Measurements from ENCODE around the gene LGR5.

LGR5 gene

GRCh38 chr12:71460318-71460717, 20.7 kb downstream of the LGR5 start:
- no peak overlapping the region for H3K9ac ChIP-seq (ENCODE audit: low read length)
- no peaks in the 10 kb centered on the region for H3K9me3 ChIP-seq (ENCODE audit: control insufficient read depth, low read depth, low read length)
- no peaks in the 10 kb centered on the region for H3K36me3 ChIP-seq (ENCODE audit: control insufficient read depth, low read depth, low read length)
- H3K4me3 ChIP-seq (ENCODE audit: low read length): no peak overlapping the region
- no peak overlapping the region for H3K27ac ChIP-seq (ENCODE audit: low read length)
- peaks cover 1% of the 10 kb centered on the region for H3K4me1 ChIP-seq (ENCODE audit: control insufficient read depth, low read depth, low read length)
- no peaks in the 10 kb centered on the region for H3K27me3 ChIP-seq (ENCODE audit: control insufficient read depth, insufficient read depth, low read length)

- Histone ChIP-seq H3K27me3 (ENCODE audit: control insufficient read depth, insufficient read depth, low read length) (no peaks in the 10 kb centered on the region), H3K27ac (ENCODE audit: low read length) (no peak overlapping the region), H3K36me3 (ENCODE audit: control insufficient read depth, low read depth, low read length) (no peaks in the 10 kb centered on the region)
Measured at GRCh38 chr12:71460850-71461609, 21.4 kb downstream of the LGR5 start.

GRCh38 chr12:71461787-71462328, 22.3 kb downstream of the LGR5 start:
- no peak overlapping the region for H3K27ac ChIP-seq (ENCODE audit: low read length)
- H3K4me1 ChIP-seq (ENCODE audit: control insufficient read depth, low read depth, low read length): no peaks in the 10 kb centered on the region
- H3K27me3 ChIP-seq (ENCODE audit: control insufficient read depth, insufficient read depth, low read length): no peaks in the 10 kb centered on the region
- H3K9me3 ChIP-seq (ENCODE audit: control insufficient read depth, low read depth, low read length): no peaks in the 10 kb centered on the region
- no peaks in the 10 kb centered on the region for H3K36me3 ChIP-seq (ENCODE audit: control insufficient read depth, low read depth, low read length)
- no peak overlapping the region for H3K4me3 ChIP-seq (ENCODE audit: low read length)
- H3K9ac ChIP-seq (ENCODE audit: low read length): no peak overlapping the region

More at GRCh38 chr12:71460850-71461609, 21.4 kb downstream of the LGR5 start:
- Histone ChIP-seq H3K4me3 (ENCODE audit: low read length) (no peak overlapping the region), H3K9ac (ENCODE audit: low read length) (no peak overlapping the region), H3K4me1 (ENCODE audit: control insufficient read depth, low read depth, low read length) (no peaks in the 10 kb centered on the region), H3K9me3 (ENCODE audit: control insufficient read depth, low read depth, low read length) (no peaks in the 10 kb centered on the region)

- H3K27ac ChIP-seq (ENCODE audit: low read length): no peak overlapping the region
- no peaks in the 10 kb centered on the region for H3K9me3 ChIP-seq (ENCODE audit: control insufficient read depth, low read depth, low read length)
- no peak overlapping the region for H3K4me3 ChIP-seq (ENCODE audit: low read length)
- H3K4me1 ChIP-seq (ENCODE audit: control insufficient read depth, low read depth, low read length): peaks cover 7% of the 10 kb centered on the region
- no peak overlapping the region for H3K9ac ChIP-seq (ENCODE audit: low read length)
- H3K36me3 ChIP-seq (ENCODE audit: control insufficient read depth, low read depth, low read length): no peaks in the 10 kb centered on the region
- no peaks in the 10 kb centered on the region for H3K27me3 ChIP-seq (ENCODE audit: control insufficient read depth, insufficient read depth, low read length)
Measured at GRCh38 chr12:71465796-71466195, 26.2 kb downstream of the LGR5 start.

- H3K27ac ChIP-seq (ENCODE audit: low read length): no peak overlapping the region
- H3K36me3 ChIP-seq (ENCODE audit: control insufficient read depth, low read depth, low read length): no peaks in the 10 kb centered on the region
- H3K9me3 ChIP-seq (ENCODE audit: control insufficient read depth, low read depth, low read length): no peaks in the 10 kb centered on the region
- H3K27me3 ChIP-seq (ENCODE audit: control insufficient read depth, insufficient read depth, low read length): no peaks in the 10 kb centered on the region
- H3K4me3 ChIP-seq (ENCODE audit: low read length): no peak overlapping the region
- H3K4me1 ChIP-seq (ENCODE audit: control insufficient read depth, low read depth, low read length): peaks cover 7% of the 10 kb centered on the region
- H3K9ac ChIP-seq (ENCODE audit: low read length): no peak overlapping the region
Measured at GRCh38 chr12:71469258-71469750, 29.7 kb downstream of the LGR5 start.

- no peak overlapping the region for H3K4me3 ChIP-seq (ENCODE audit: low read length)
- H3K27ac ChIP-seq (ENCODE audit: low read length): no peak overlapping the region
- H3K9me3 ChIP-seq (ENCODE audit: control insufficient read depth, low read depth, low read length): no peaks in the 10 kb centered on the region
- H3K27me3 ChIP-seq (ENCODE audit: control insufficient read depth, insufficient read depth, low read length): no peaks in the 10 kb centered on the region
- H3K36me3 ChIP-seq (ENCODE audit: control insufficient read depth, low read depth, low read length): no peaks in the 10 kb centered on the region
- peaks cover 7% of the 10 kb centered on the region for H3K4me1 ChIP-seq (ENCODE audit: control insufficient read depth, low read depth, low read length)
- no peak overlapping the region for H3K9ac ChIP-seq (ENCODE audit: low read length)
Measured at GRCh38 chr12:71472441-71472911, 32.9 kb downstream of the LGR5 start.

GRCh38 chr12:71474791-71475190, 35.2 kb downstream of the LGR5 start:
- H3K4me3 ChIP-seq (ENCODE audit: low read length): no peak overlapping the region
- peaks cover 1% of the 10 kb centered on the region for H3K4me1 ChIP-seq (ENCODE audit: control insufficient read depth, low read depth, low read length)
- no peak overlapping the region for H3K27ac ChIP-seq (ENCODE audit: low read length)
- no peak overlapping the region for H3K9ac ChIP-seq (ENCODE audit: low read length)
- no peaks in the 10 kb centered on the region for H3K9me3 ChIP-seq (ENCODE audit: control insufficient read depth, low read depth, low read length)
- H3K27me3 ChIP-seq (ENCODE audit: control insufficient read depth, insufficient read depth, low read length): no peaks in the 10 kb centered on the region
- no peaks in the 10 kb centered on the region for H3K36me3 ChIP-seq (ENCODE audit: control insufficient read depth, low read depth, low read length)

- no peaks in the 10 kb centered on the region for H3K9me3 ChIP-seq (ENCODE audit: control insufficient read depth, low read depth, low read length)
- no peaks in the 10 kb centered on the region for H3K27me3 ChIP-seq (ENCODE audit: control insufficient read depth, insufficient read depth, low read length)
- H3K9ac ChIP-seq (ENCODE audit: low read length): no peak overlapping the region
- H3K27ac ChIP-seq (ENCODE audit: low read length): no peak overlapping the region
- no peaks in the 10 kb centered on the region for H3K36me3 ChIP-seq (ENCODE audit: control insufficient read depth, low read depth, low read length)
- no peaks in the 10 kb centered on the region for H3K4me1 ChIP-seq (ENCODE audit: control insufficient read depth, low read depth, low read length)
- H3K4me3 ChIP-seq (ENCODE audit: low read length): no peak overlapping the region
Measured at GRCh38 chr12:71475280-71475679, 35.7 kb downstream of the LGR5 start.

GRCh38 chr12:71476513-71476912, 36.9 kb downstream of the LGR5 start:
- Histone ChIP-seq H3K4me1 (ENCODE audit: control insufficient read depth, low read depth, low read length) (no peaks in the 10 kb centered on the region), H3K27ac (ENCODE audit: low read length) (no peak overlapping the region), H3K27me3 (ENCODE audit: control insufficient read depth, insufficient read depth, low read length) (no peaks in the 10 kb centered on the region), H3K4me3 (ENCODE audit: low read length) (no peak overlapping the region), H3K9me3 (ENCODE audit: control insufficient read depth, low read depth, low read length) (no peaks in the 10 kb centered on the region), H3K9ac (ENCODE audit: low read length) (no peak overlapping the region), H3K36me3 (ENCODE audit: control insufficient read depth, low read depth, low read length) (no peaks in the 10 kb centered on the region)

- H3K4me1 ChIP-seq (ENCODE audit: control insufficient read depth, low read depth, low read length): no peaks in the 10 kb centered on the region
- no peak overlapping the region for H3K9ac ChIP-seq (ENCODE audit: low read length)
- H3K4me3 ChIP-seq (ENCODE audit: low read length): no peak overlapping the region
- no peaks in the 10 kb centered on the region for H3K9me3 ChIP-seq (ENCODE audit: control insufficient read depth, low read depth, low read length)
- no peak overlapping the region for H3K27ac ChIP-seq (ENCODE audit: low read length)
- H3K36me3 ChIP-seq (ENCODE audit: control insufficient read depth, low read depth, low read length): no peaks in the 10 kb centered on the region
- H3K27me3 ChIP-seq (ENCODE audit: control insufficient read depth, insufficient read depth, low read length): no peaks in the 10 kb centered on the region
Measured at GRCh38 chr12:71477609-71478008, 38.0 kb downstream of the LGR5 start.

GRCh38 chr12:71478270-71478669, 38.7 kb downstream of the LGR5 start:
- no peaks in the 10 kb centered on the region for H3K36me3 ChIP-seq (ENCODE audit: control insufficient read depth, low read depth, low read length)
- no peak overlapping the region for H3K9ac ChIP-seq (ENCODE audit: low read length)
- H3K27me3 ChIP-seq (ENCODE audit: control insufficient read depth, insufficient read depth, low read length): no peaks in the 10 kb centered on the region
- H3K4me3 ChIP-seq (ENCODE audit: low read length): no peak overlapping the region
- no peak overlapping the region for H3K27ac ChIP-seq (ENCODE audit: low read length)
- no peaks in the 10 kb centered on the region for H3K4me1 ChIP-seq (ENCODE audit: control insufficient read depth, low read depth, low read length)
- H3K9me3 ChIP-seq (ENCODE audit: control insufficient read depth, low read depth, low read length): no peaks in the 10 kb centered on the region

Data from iPS-18a (cell line).